Activated CD8-positive, alpha-beta memory T cell treated with anti-CD3 and anti-CD28 coated beads for 36 hours (primary cell): ENCODE results near the gene KCTD7. TPM values are rescaled to one million over a fixed set of nuclear protein-coding genes. Genes with fewer than 3 reads are reported as not detected.
"Not testable (repeated sequence)": the region's sequence is repeated elsewhere in the genome, so short reads cannot be mapped to it uniquely, and the experiment has no call there.

ENCODE experiments used
- CTCF ChIA-PET: fragments of 350-600 bp; sonication (Branson Sonifier 250); formaldehyde crosslinking; loops from one replicate; lab custom pipeline; 2021; ENCODE audit warnings: antibody characterized with exemption; lab: Charles Lee
- POLR2A ChIA-PET: fragments of 350-600 bp; sonication (Branson Sonifier 250); formaldehyde crosslinking; loops from one replicate; lab custom pipeline; 2021; ENCODE audit warnings: antibody characterized with exemption; lab: Charles Lee
- total RNA-seq, 2 experiments: library from RNA; stranded (reverse); gene quantifications; one replicate each; pipeline ENCODE4 v1.2.3, GENCODE V29; 2021

The KCTD7 gene
- total RNA-seq, 2 experiments from 2014 or later: 9.3 to 10.0 TPM

GRCh38 chr7:66606540-66607291 lies 22.0 kb upstream of the KCTD7 start:
- CTCF ChIA-PET, POLR2A ChIA-PET: not testable (repeated sequence)

GRCh38 chr7:66609176-66609575 lies 19.5 kb upstream of the KCTD7 start:
- ChIA-PET POLR2A (no interaction called here), CTCF (no interaction called here)

GRCh38 chr7:66614596-66614995 lies 14.1 kb upstream of the KCTD7 start:
- POLR2A ChIA-PET: not testable (repeated sequence)

GRCh38 chr7:66615699-66616098 lies 13.0 kb upstream of the KCTD7 start:
- CTCF ChIA-PET: no interaction called here
- POLR2A ChIA-PET: no interaction called here

More at GRCh38 chr7:66614596-66614995, 14.1 kb upstream of the KCTD7 start:
- CTCF ChIA-PET: not testable (repeated sequence)

- POLR2A ChIA-PET: no interaction called here
- CTCF ChIA-PET: no interaction called here
These were observed 11.4 kb upstream of the KCTD7 start for GRCh38 chr7:66617295-66617694.

- POLR2A ChIA-PET, CTCF ChIA-PET: not testable (repeated sequence)
These were observed 9.2 kb upstream of the KCTD7 start for GRCh38 chr7:66619341-66619948.

- ChIA-PET CTCF (no interaction called here), POLR2A (no interaction called here)
These were observed 2.2 kb upstream of the KCTD7 start for GRCh38 chr7:66626331-66626934.

- CTCF ChIA-PET: interaction anchor here (2.1 kb wide), 1 partner anchor 27 kb away, joined by 7 read pairs; no protein-coding TSS in a partner anchor
- POLR2A ChIA-PET: interaction anchor here (0.8 to 0.9 kb wide), 2 partner anchors 10 to 27 kb away, joined by 3 to 4 read pairs; no protein-coding TSS in a partner anchor
These were observed 1.5 kb upstream of the KCTD7 start for GRCh38 chr7:66627151-66627681.

GRCh38 chr7:66627881-66628360 lies 760 bp upstream of the KCTD7 start:
- ChIA-PET POLR2A (interaction anchor here (0.8 to 0.9 kb wide), 2 partner anchors 9 to 26 kb away, joined by 3 to 4 read pairs; no protein-coding TSS in a partner anchor), CTCF (interaction anchor here (0.7 to 2.1 kb wide), 2 partner anchors 8 to 26 kb away, joined by 3 to 7 read pairs; no protein-coding TSS in a partner anchor)

GRCh38 chr7:66629222-66630062 lies 761 bp downstream of the KCTD7 start:
- ChIA-PET POLR2A (interaction anchor here (0.7 to 1.1 kb wide), 3 partner anchors 25 to 230 kb away, joined by 3 to 4 read pairs (median 3); no protein-coding TSS in a partner anchor), CTCF (no interaction called here)

- ChIA-PET POLR2A (no interaction called here), CTCF (no interaction called here)
These were observed 1.9 kb downstream of the KCTD7 start for GRCh38 chr7:66630531-66630930.

GRCh38 chr7:66631471-66631870 lies 2.8 kb downstream of the KCTD7 start:
- POLR2A ChIA-PET: interaction anchor here (0.6 kb wide), 2 partner anchors 112 to 289 kb away, joined by 3 to 5 read pairs; partner anchors contain the start of gene TMEM248

GRCh38 chr7:66634816-66635215 lies 6.1 kb downstream of the KCTD7 start:
- CTCF ChIA-PET: interaction anchor here (0.7 to 1.0 kb wide), 2 partner anchors 16 to 85 kb away, joined by 3 read pairs; no protein-coding TSS in a partner anchor
- POLR2A ChIA-PET: no interaction called here

More at GRCh38 chr7:66631471-66631870, 2.8 kb downstream of the KCTD7 start:
- CTCF ChIA-PET: interaction anchor here (0.9 kb wide), 1 partner anchor 76 kb away, joined by 5 read pairs; no protein-coding TSS in a partner anchor

GRCh38 chr7:66635322-66635981 lies 6.8 kb downstream of the KCTD7 start:
- POLR2A ChIA-PET, CTCF ChIA-PET: not testable (repeated sequence)

- POLR2A ChIA-PET: not testable (repeated sequence)
- CTCF ChIA-PET: interaction anchor here (0.8 kb wide), 1 partner anchor 8 kb away, joined by 3 read pairs; no protein-coding TSS in a partner anchor
These were observed 7.4 kb downstream of the KCTD7 start for GRCh38 chr7:66635982-66636546.

GRCh38 chr7:66638309-66639099 lies 9.8 kb downstream of the KCTD7 start:
- POLR2A ChIA-PET: no interaction called here
- CTCF ChIA-PET: no interaction called here

- CTCF ChIA-PET: no interaction called here
- POLR2A ChIA-PET: no interaction called here
These were observed 11.1 kb downstream of the KCTD7 start for GRCh38 chr7:66639773-66640172.
